Pancreas (tissue), 10 donors: ENCODE measurements around the gene TCF7L2. TPM values are rescaled to one million over a fixed set of nuclear protein-coding genes. Genes with fewer than 3 reads are reported as not detected.

Source experiments
- ATAC-seq, 4 donors: fragments of 200-7000 bp; cut with Tn5 transposase; one replicate each; pipeline versions ENCODE4 v1.8.0 to v1.9.1; 2020; ENCODE audit warnings: mild to moderate bottlenecking in 4 of 4, moderate library complexity in 4 of 4
- DNase-seq, 6 donors: peaks; one replicate each; pipeline ENCODE4 v3.0.0-alpha.2; 2020
- FAIRE-seq: peaks from 2 replicates; lab custom pipeline; 2012; peaks lifted over from hg19 to GRCh38; lab: Jason Lieb, UNC
- H3K27ac ChIP-seq, 4 donors: fragments of 200-600 bp; sonication (generic); 1 replicate in 3 of 4; 2 replicates in 1 of 4; pipeline versions ENCODE4 v1.5.0 to v1.8.0; 2020
- H3K27me3 ChIP-seq, 4 donors: fragments of 200-600 bp; one replicate each; pipeline ENCODE4 v1.8.0; 2021
- H3K36me3 ChIP-seq, 3 donors: fragments of 200-600 bp; sonication (generic) in 1 of 3; one replicate each; pipeline versions ENCODE4 v1.5.0 to v1.8.0; 2020 to 2021
- H3K4me1 ChIP-seq, 3 donors: fragments of 200-600 bp; one replicate each; pipeline ENCODE4 v1.8.0; 2021
- H3K4me3 ChIP-seq, 4 donors: fragments of 200-600 bp; sonication (generic) in 2 of 4; one replicate each; pipeline versions ENCODE4 v1.5.0 to v1.8.0; 2020 to 2021
- H3K9me3 ChIP-seq, 4 donors: fragments of 200-600 bp; one replicate each; pipeline ENCODE4 v1.8.0; 2021
- CTCF ChIP-seq, 4 donors: fragments of 200-600 bp; sonication (generic) in 3 of 4; IDR thresholded peaks; one replicate each; pipeline versions ENCODE4 v1.5.0 to v1.8.0; 2021; ENCODE audit warnings: antibody characterized with exemption in 4 of 4
- WGBS, 2 donors: extraction: QIAGEN DNeasy Blood & Tissue Kit; methylation state at CpG; one replicate each; pipeline ENCODE4 v1.1.7; 2013; 5-methylcytosine and 5-hydroxymethylcytosine counted together
- intact Hi-C, 3 donors: fragments of 100-400 bp; cut with DNase I; formaldehyde crosslinking; loops; one replicate each; pipeline versions ENCODE4 v1.11.1 to v1.14.2; 2022
- polyA plus RNA-seq, 2 donors: library from polyadenylated mRNA; stranded (reverse); fragments of 200-250 nt; gene quantifications; one replicate each; pipeline ENCODE4 v1.2.3, GENCODE V29; 2013
- total RNA-seq, 6 donors: library from RNA; stranded (reverse); fragmentation: NEBNext Ultra II Directional in 4 of 6; extraction: Animal tissue kit (Norgen Biotek cat#: 25700) in 4 of 6; gene quantifications; one replicate each; pipeline versions ENCODE4 v1.2.1 to v1.2.4, GENCODE V29; 2021 to 2023
- donor health status: healthy with polysubstance abuse.
- donor health status: DM: no; HTN: no; CAD: no; lungs with moderate emphysema.
- donor health status: DM: no; HTN: no; CAD: no.
- donor health status: control.
- donor health status: control.
- donor health status: Bipolar disorder and iron deficiency.
- donor health status: DM: yes; HTN: yes; CAD: no.
- donor health status: DM: no; HTN: no; CAD: no.
- donor health status: DM: no; HTN: no; CAD: no.
- donor health status: DM: yes; HTN: yes; CAD: no.

The TCF7L2 gene
- total and polyA plus RNA-seq, 8 donors, result 7.9 to 22.3 (median 11.6) TPM

- peak; percentile 71 to 72 (median 72) for ATAC-seq
- TF ChIP-seq CTCF (IDR thresholded peaks at IDR 0.05), result no peak
- DNase-seq, result peak in 4 of 6 donors; percentile 29 to 55 (median 42)
- intact Hi-C loops, result no loop called here
- H3K9me3 ChIP-seq, result no peaks in the 10 kb centered on the region
- no peaks in the 10 kb centered on the region for H3K36me3 ChIP-seq
- no peak overlapping the region for H3K4me3 ChIP-seq
- H3K27ac ChIP-seq, result peak overlapping the region in 2 of 4 donors; percentile 70 to 73
- 18 to 23% methylated on average over 11 to 12 of the region's 12 CpGs for WGBS, 2 donors
- peaks cover 18 to 38% (median 36%) of the 10 kb centered on the region in 3 donors for H3K4me1 ChIP-seq
- FAIRE-seq, result no peak
- H3K27me3 ChIP-seq, result no peaks in the 10 kb centered on the region
Measured at GRCh38 chr10:113019692-113020474, 69.8 kb downstream of the TCF7L2 start.

- H3K27ac ChIP-seq, result peak overlapping the region in 2 of 4 donors; percentile 70 to 73
- H3K4me3 ChIP-seq, result no peak overlapping the region
- no peaks in the 10 kb centered on the region for H3K9me3 ChIP-seq
- no peaks in the 10 kb centered on the region for H3K27me3 ChIP-seq
- TF ChIP-seq CTCF (IDR thresholded peaks at IDR 0.05), result no peak
- H3K36me3 ChIP-seq, result no peaks in the 10 kb centered on the region
- WGBS, 2 donors, result 87 to 93% methylated on average over 2 of the region's 2 CpGs
- ATAC-seq, result peak in 1 of 4 donors; percentile 4
- no peak for DNase-seq
- FAIRE-seq, result no peak
- intact Hi-C loops, result no loop called here
- peaks cover 18 to 38% (median 36%) of the 10 kb centered on the region in 3 donors for H3K4me1 ChIP-seq
Measured at GRCh38 chr10:113020475-113020753, 70.4 kb downstream of the TCF7L2 start.

GRCh38 chr10:113020838-113021237, 70.8 kb downstream of the TCF7L2 start:
- FAIRE-seq, result no peak
- Histone ChIP-seq H3K36me3 (no peaks in the 10 kb centered on the region), H3K4me1 (peaks cover 18 to 38% (median 36%) of the 10 kb centered on the region in 3 donors), H3K4me3 (no peak overlapping the region), H3K27ac (peak overlapping the region in 2 of 4 donors; percentile 46 to 73), H3K27me3 (no peaks in the 10 kb centered on the region), H3K9me3 (no peaks in the 10 kb centered on the region)
- WGBS, 2 donors, result 12 to 17% methylated on average over 7 of the region's 7 CpGs
- intact Hi-C loops, result no loop called here
- peak in 3 of 6 donors; percentile 47 to 62 (median 49) for DNase-seq
- ATAC-seq, result peak; percentile 53 to 75 (median 69)
- no peak for TF ChIP-seq CTCF (IDR thresholded peaks at IDR 0.05)

GRCh38 chr10:113021268-113022040, 71.4 kb downstream of the TCF7L2 start:
- ATAC-seq (no peak), FAIRE-seq (no peak)
- WGBS, 2 donors, result 57 to 72% methylated on average over 9 of the region's 9 CpGs

More at GRCh38 chr10:113021268-113022040, 71.4 kb downstream of the TCF7L2 start:
- DNase-seq, result peak in 1 of 6 donors; percentile 23
- TF ChIP-seq CTCF (IDR thresholded peaks at IDR 0.05), result no peak
- Histone ChIP-seq H3K4me1 (peaks cover 18 to 38% (median 36%) of the 10 kb centered on the region in 3 donors), H3K36me3 (no peaks in the 10 kb centered on the region), H3K27ac (peak overlapping the region in 2 of 4 donors; percentile 46 to 73), H3K27me3 (no peaks in the 10 kb centered on the region), H3K9me3 (no peaks in the 10 kb centered on the region), H3K4me3 (no peak overlapping the region)
- intact Hi-C loops, result no loop called here
